HUES6 (cell line): Measurements from ENCODE around the gene KRTAP1-1.
"Not testable (repeated sequence)": the region's sequence is repeated elsewhere in the genome, so short reads cannot be mapped to it uniquely, and the experiment has no call there.

ENCODE experiments used
- H3K27ac ChIP-seq: 2 replicates; pipeline ENCODE4 v1.7.0; 2013; ENCODE audit warnings: low read depth, mild to moderate bottlenecking, low read length, inconsistent platforms
- H3K27me3 ChIP-seq: 2 replicates; pipeline ENCODE4 v1.6.1; 2013; ENCODE audit warnings: low read length; ENCODE audit not compliant: control insufficient read depth, insufficient read depth
- H3K36me3 ChIP-seq: 2 replicates; pipeline ENCODE4 v1.6.1; 2013; ENCODE audit warnings: low read length; ENCODE audit not compliant: control insufficient read depth, insufficient read depth
- H3K4me1 ChIP-seq: 2 replicates; pipeline ENCODE4 v1.6.1; 2013; ENCODE audit warnings: low read length; ENCODE audit not compliant: control insufficient read depth, insufficient read depth
- H3K4me3 ChIP-seq: 2 replicates; pipeline ENCODE4 v1.5.1; 2013; ENCODE audit warnings: low read depth, low read length
- H3K9ac ChIP-seq: one replicate; pipeline ENCODE4 v1.6.1; 2013; ENCODE audit warnings: mild to moderate bottlenecking, low read length
- H3K9me3 ChIP-seq: 2 replicates; pipeline ENCODE4 v1.6.1; 2013; ENCODE audit warnings: low read depth, low read length; ENCODE audit not compliant: control insufficient read depth, insufficient read depth

Gene KRTAP1-1

DNA sequence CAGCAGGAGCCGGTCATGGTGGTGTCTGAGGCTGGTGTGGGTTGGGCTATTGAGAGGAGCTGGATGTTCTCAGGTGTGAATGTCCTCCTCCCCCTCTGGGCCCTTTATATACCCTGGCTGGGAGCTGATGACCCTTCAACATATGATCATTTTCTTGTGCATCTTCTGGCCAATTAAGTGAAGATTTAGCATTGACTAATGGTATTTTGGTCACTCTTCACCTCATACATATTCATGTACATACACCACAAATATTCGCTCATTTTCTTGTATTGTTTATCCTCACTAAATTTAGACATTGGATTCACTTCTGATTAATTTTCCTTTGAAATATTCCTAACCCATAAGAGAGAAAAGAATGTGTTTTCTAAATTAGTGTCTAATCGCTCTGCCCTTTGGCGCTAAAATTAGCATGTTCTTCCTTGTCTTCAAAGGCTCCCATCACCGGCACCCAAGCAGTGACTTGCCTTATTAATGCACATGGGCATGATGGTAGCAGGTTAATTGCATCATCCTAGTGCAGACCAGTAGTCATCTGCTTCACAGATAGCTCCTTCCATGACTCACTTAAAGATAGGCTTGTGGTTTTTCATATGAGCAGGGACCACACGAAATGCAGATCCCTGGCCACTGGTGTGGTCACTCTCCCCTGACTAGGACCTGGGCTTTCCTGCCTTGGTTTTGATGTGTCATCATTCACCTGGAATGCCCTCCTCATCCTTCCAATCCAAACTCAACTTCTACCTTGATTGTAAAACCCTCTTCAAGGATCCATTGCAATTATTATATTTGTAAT lies 24.8 kb upstream of the KRTAP1-1 start, which contains the start of gene KRTAP2-4:
Gene KRTAP2-4, minus strand, starts transcription at position 51 of the 796 bp plus-strand sequence. Its CDS starts 34 bp downstream, at position 17.
- H3K4me1 ChIP-seq: no peaks in the 10 kb centered on the region
- no peak within 1 kb of the TSS for H3K4me3 ChIP-seq
- no peaks in the 10 kb centered on the region for H3K9me3 ChIP-seq
- no peak within 1 kb of the TSS for H3K9ac ChIP-seq
- H3K27me3 ChIP-seq: no peaks in the 10 kb centered on the region
- no peaks in the 10 kb centered on the region for H3K36me3 ChIP-seq
- H3K27ac ChIP-seq: no peak within 1 kb of the TSS

DNA sequence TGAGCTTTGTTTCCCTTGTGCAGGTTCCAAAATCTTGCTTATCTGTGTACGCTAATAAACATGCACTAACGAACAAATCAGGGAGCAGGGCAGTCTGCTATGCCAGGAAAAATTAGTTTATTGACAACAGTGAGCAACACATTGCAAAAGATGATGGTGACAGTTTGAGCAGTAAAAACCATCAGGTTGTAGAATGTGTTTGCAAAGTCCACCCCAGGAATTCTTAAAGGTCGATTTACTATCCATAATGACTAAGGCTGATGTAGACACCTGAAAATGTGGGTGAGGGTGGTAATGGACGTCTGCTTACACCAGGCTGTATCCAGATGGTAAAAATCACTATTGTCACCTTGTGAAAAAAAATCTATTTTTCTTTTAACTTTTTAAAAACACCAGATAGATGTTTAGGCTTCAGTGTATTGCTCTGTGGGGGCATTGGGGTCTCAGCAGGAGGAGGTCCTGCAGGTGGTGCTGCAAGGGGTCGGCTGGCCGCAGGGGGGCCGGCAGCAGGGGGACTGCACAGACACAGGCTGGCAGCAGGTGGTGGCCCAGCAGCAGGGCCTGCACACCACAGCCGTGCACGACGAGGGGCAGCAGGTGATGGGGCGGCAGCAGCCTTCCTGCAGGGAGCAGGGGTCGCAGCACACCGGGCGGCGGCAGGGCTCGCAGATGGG lies 23.9 kb upstream of the KRTAP1-1 start:
- H3K9ac ChIP-seq, H3K4me1 ChIP-seq, H3K4me3 ChIP-seq, H3K36me3 ChIP-seq, H3K27ac ChIP-seq, H3K27me3 ChIP-seq, H3K9me3 ChIP-seq: not testable (repeated sequence)

DNA sequence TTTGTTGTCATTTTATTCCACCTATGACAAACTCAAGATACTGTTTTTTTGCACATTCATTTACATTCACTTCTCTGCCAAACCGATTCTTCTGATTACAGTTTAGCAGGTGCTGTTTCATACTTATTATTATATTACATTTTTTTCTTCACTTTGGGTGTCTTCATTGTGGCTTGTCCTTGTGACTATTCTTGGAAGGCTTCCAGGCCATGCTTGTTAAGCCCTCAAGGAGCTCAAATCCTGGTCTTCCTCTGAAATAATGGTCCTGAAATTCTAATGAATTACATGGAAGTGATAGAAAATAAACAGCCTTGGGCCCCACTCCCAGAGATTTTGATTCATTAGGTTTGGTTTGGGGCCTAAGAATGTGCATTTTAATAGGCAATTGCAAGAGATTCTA lies 23.1 kb upstream of the KRTAP1-1 start:
- no peak overlapping the region for H3K27ac ChIP-seq
- no peaks in the 10 kb centered on the region for H3K36me3 ChIP-seq
- no peak overlapping the region for H3K9ac ChIP-seq
- H3K9me3 ChIP-seq: no peaks in the 10 kb centered on the region
- H3K27me3 ChIP-seq: no peaks in the 10 kb centered on the region
- H3K4me3 ChIP-seq: no peak overlapping the region
- peaks cover 4% of the 10 kb centered on the region; the same call in 1 of the 2 replicates for H3K4me1 ChIP-seq

DNA sequence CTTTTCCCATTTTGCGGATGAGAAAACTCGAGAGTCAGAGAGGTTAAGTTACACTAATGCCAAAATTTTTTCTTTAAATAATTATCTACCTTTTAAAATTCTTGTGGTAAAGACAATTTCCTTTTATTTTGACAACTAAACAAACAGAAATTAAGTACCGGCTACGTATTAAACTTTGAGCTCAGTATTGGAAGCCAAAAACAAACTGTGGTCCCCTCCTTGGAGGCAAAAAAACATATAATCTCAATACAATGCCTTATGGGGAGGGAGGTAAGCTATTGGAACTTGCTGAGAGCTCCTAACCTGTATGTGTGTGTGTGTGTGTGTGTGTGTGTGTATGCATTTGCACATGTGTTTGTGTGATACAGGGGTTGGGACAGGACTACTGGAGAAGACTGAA lies 22.2 kb upstream of the KRTAP1-1 start:
- Histone ChIP-seq H3K4me3 (no peak overlapping the region), H3K4me1 (peaks cover 4% of the 10 kb centered on the region; the same call in 1 of the 2 replicates), H3K36me3 (no peaks in the 10 kb centered on the region), H3K9me3 (no peaks in the 10 kb centered on the region), H3K27me3 (no peaks in the 10 kb centered on the region), H3K27ac (no peak overlapping the region), H3K9ac (no peak overlapping the region)

DNA sequence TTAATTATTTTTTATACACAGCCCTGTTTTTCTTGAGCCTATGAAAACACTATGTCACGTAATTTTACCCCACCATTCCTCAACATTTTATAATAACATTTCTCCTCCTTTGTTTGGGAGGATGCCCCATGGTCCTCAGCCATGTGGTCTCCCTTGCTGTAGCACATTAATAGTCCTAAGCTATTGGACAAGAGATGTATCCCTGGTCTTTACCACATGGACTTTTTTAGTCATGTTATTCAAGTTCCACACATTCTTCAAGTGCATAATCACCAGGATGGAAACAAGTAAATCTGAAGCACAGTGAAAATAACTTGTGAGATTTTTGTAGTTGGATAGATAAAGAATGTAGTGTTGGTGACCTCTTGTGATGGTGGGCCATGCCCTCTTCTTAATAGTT lies 20.7 kb upstream of the KRTAP1-1 start:
- Histone ChIP-seq H3K9me3 (no peaks in the 10 kb centered on the region; the same call in 1 of the 2 replicates), H3K27me3 (no peaks in the 10 kb centered on the region), H3K27ac (no peak overlapping the region), H3K9ac (no peak overlapping the region), H3K4me3 (no peak overlapping the region), H3K36me3 (no peaks in the 10 kb centered on the region), H3K4me1 (peaks cover 4% of the 10 kb centered on the region; the same call in 1 of the 2 replicates)

DNA sequence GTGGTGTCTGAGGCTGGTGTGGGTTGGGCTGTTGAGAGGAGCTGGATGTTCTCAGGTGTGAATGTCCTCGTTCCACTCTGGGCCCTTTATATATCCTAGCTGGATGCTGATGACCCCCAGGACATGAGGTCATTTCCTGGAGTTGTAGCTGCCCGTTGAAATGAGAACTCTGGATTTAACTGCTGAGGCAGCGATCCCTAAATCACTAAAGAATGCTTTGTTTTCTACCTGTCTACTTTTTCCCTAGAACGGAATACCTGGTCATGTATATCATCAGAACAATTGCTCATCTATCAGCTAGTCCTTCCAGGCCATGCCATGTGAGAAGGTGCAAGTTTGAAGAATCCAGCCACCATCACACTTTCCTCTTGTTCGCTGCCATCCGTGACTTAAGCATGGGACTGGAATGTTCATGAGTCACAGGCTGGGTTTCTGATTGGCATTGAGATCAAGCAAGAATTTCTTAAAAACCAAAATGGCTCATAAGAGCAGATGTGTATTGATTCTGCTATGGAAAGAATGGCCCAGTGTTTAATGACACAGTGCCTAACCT lies 18.9 kb upstream of the KRTAP1-1 start, which contains the start of gene KRTAP2-3:
Gene KRTAP2-3, minus strand, starts transcription at position 63 of the 553 bp plus-strand sequence. CDS start 64 bp downstream, outside the sequence.
- Histone ChIP-seq H3K27me3 (no peaks in the 10 kb centered on the region), H3K9ac (no peak within 1 kb of the TSS), H3K27ac (no peak within 1 kb of the TSS), H3K9me3 (no peaks in the 10 kb centered on the region; the same call in 1 of the 2 replicates), H3K36me3 (no peaks in the 10 kb centered on the region), H3K4me1 (peaks cover 4% of the 10 kb centered on the region; the same call in 1 of the 2 replicates), H3K4me3 (no peak within 1 kb of the TSS)

DNA sequence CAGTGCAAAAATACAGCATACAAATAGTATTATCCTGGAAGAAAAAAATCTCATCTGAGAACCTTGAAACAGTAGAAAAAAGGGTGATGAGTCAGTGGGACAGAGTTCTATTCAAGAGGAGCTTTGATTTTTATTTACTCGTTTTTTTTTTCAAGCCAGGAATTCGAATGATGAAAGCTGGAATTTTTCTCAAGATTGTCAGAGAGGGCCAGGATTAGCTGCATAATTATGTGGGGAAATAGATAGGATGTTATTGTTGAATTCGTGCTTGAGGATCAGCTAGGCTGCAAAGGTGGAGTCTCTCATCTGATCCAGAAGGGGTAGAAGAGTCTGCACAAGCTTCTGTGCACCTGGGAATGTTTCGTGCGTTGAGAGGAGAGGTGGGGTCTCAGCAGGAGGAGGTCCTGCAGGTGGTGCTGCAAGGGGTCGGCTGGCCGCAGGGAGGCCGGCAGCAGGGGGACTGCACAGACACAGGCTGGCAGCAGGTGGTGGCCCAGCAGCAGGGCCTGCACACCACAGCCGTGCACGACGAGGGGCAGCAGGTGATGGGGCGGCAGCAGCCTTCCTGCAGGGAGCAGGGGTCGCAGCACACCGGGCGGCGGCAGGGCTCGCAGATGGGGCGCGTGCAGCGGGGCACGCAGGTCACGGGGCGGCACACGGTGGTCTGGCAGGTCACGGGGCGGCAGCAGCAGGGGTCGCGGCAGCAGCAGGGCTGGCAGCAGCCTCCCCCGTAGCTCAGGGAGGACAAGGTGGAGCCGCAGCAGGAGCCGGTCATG lies 18.2 kb upstream of the KRTAP1-1 start:
- not testable (repeated sequence) for H3K27ac ChIP-seq, H3K27me3 ChIP-seq, H3K9ac ChIP-seq

DNA sequence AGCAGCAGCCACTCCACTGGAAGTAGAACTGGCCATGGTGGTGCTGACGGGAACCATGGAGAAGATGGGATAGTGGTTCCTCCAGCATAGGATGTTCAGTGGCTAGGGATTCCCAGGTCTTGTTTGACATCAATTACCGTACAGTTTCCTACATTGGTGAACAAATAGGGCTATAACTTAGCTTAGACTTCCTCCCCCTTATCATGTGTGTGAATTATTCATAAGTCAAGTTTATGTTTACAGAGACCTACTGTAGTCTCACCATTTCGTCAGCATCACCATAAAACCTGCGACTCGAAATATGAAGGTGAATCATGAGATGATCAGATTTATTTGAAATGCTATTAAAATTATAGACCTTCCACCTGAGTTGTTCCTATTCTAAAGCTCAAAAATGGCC lies 17.5 kb upstream of the KRTAP1-1 start:
- H3K9me3 ChIP-seq: no peaks in the 10 kb centered on the region; the same call in 1 of the 2 replicates
- H3K9ac ChIP-seq: no peak overlapping the region
- no peaks in the 10 kb centered on the region for H3K27me3 ChIP-seq
- H3K27ac ChIP-seq: no peak overlapping the region
- no peaks in the 10 kb centered on the region for H3K36me3 ChIP-seq
- peaks cover 4% of the 10 kb centered on the region; the same call in 1 of the 2 replicates for H3K4me1 ChIP-seq
- H3K4me3 ChIP-seq: no peak overlapping the region

More for the DNA sequence above, 18.2 kb upstream of the KRTAP1-1 start:
- H3K4me3 ChIP-seq, H3K36me3 ChIP-seq, H3K9me3 ChIP-seq, H3K4me1 ChIP-seq: not testable (repeated sequence)

DNA sequence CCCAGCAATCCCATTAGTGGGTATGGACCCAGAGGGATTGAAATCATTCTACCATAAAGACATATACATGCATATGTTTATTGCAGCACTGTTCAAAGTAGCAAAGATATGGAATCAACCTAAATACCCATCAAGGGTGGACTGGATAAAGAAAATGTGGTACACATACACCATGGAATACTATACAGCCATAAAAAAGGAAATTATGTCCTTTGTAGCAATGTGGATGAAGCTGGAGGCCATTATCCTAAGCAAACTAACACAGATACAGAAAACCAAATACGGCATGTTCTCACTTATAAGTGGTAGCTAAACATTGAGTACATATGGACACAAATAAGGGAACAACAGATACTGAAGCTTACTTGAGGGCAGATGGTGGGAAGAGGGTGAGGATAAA lies 16.3 kb upstream of the KRTAP1-1 start:
- Histone ChIP-seq H3K9ac (no peak overlapping the region), H3K4me1 (peaks cover 4% of the 10 kb centered on the region; the same call in 1 of the 2 replicates), H3K27ac (no peak overlapping the region), H3K27me3 (no peaks in the 10 kb centered on the region), H3K36me3 (no peaks in the 10 kb centered on the region), H3K4me3 (no peak overlapping the region), H3K9me3 (no peaks in the 10 kb centered on the region; the same call in 1 of the 2 replicates)

DNA sequence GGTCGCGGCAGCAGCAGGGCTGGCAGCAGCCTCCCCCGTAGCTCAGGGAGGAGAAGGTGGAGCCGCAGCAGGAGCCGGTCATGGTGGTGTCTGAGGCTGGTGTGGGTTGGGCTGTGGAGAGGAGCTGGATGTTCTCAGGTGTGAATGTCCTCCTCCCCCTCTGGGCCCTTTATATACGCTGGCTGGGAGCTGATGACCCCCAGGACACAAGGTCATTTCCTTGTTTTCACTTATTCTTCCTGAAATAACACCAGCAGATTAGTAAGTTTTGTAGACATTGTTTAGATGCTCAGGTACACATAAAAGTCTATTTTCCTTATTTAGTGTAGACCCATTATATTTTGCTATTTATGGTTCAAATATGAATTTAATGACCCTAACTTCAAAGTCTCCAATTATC lies 13.9 kb upstream of the KRTAP1-1 start, which contains the start of gene KRTAP2-2:
Gene KRTAP2-2, minus strand, starts transcription at position 101 of the 400 bp plus-strand sequence. Its CDS starts 19 bp downstream, at position 82.
- H3K27ac ChIP-seq, H3K9me3 ChIP-seq, H3K4me3 ChIP-seq, H3K27me3 ChIP-seq, H3K36me3 ChIP-seq, H3K4me1 ChIP-seq, H3K9ac ChIP-seq: not testable (repeated sequence)
